Dermis microvascular lymphatic vessel endothelial cell (primary cell): ENCODE results near the gene TEAD2. TPM values are rescaled to one million over a fixed set of nuclear protein-coding genes. Genes with fewer than 3 reads are reported as not detected.

Source experiments
- DNase-seq, 2 donors: peaks; one replicate each; pipeline versions ENCODE4 v3.0.0 to v3.0.0-alpha.2; 2010; ENCODE audit warnings: low read depth in 2 of 2
- total RNA-seq: library from RNA; depleted of rRNA; stranded (reverse); fragments of >200 nt; gene quantifications from 2 replicates; pipeline ENCODE4 v1.2.1, GENCODE V29; 2014

TEAD2 gene
- total RNA-seq = 57.4 and 72.2 TPM in 2 replicates

- DNase-seq = peak; percentile 46 to 80
Measured at GRCh38 chr19:49362048-49362928, at the start of gene TEAD2. Gene TEAD2 (minus strand): TSS chr19:49362416. CDS start chr19:49360075, 2,341 bp downstream.

DNA sequence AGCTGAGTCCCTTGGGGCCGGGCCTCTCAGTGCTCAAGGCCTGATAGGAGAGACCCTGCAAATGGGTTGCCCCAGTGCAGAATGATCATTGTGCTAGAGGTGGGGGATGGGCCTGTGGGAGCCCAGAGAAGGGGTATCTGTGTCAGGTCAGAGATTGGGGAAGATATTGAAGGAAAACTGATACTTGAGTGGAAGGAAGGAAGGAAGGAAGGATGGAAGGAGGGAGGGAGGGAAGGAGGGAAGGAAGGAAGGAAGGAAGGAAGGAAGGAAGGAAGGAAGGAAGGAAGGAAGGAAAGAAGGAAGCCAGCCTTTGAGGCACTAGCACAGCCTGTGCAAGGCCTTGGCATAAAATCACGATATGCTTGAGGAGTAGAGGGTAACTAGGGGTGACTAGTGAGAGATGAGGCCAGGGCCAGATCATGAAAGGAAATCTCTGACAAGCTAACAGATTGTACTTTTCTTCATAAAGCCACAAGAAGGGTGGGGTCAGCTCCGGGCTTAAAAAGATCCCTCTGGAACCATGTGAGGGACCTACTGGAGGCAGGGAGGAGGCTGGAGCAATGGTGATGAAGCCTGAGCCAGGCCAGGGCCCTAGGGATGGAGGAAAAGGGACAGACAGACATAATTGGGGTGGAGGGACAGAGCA is 49.6 kb upstream of the TEAD2 start:
- no peak for DNase-seq

GRCh38 chr19:49409441-49410029 is 47.3 kb upstream of the TEAD2 start:
- DNase-seq = no peak

GRCh38 chr19:49408816-49409440 is 46.7 kb upstream of the TEAD2 start:
- no peak for DNase-seq

GRCh38 chr19:49407482-49408015 is 45.3 kb upstream of the TEAD2 start:
- DNase-seq = no peak

- no peak for DNase-seq
Measured at GRCh38 chr19:49407079-49407478, 44.9 kb upstream of the TEAD2 start.

- no peak for DNase-seq
Measured at GRCh38 chr19:49403404-49404187, 41.4 kb upstream of the TEAD2 start.

GRCh38 chr19:49400029-49400428 is 37.8 kb upstream of the TEAD2 start:
- DNase-seq = no peak

GRCh38 chr19:49398931-49399330 is 36.7 kb upstream of the TEAD2 start:
- no peak for DNase-seq

DNA sequence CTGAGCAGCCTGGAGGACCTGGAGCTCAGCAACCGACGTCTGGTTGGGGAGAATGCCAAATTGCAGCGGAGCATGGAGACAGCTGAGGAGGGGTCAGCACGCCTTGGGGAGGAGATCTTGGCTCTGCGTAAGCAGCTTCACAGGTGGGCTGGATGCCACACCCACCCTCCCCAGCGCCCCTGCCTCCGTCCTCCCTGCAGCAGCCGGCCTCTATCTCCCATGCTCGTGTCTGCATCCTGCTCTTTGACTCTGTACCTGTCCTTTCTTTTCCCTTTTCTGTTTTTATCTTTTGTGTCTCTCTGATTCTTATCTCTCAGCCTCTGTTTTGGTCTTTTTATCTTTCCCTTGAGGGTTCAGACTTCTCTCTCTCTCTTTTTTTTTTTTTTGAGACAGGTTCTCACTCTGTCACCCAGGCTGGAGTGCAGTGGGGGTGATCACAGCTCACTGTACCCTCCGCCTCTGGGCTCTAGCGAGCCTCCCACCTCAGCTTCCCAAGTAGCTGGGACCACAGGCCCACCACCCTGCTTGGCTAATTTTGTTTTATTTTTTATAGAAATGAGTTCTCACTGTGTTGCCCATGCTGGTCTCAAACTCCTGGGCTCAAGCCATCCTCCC is 35.9 kb upstream of the TEAD2 start:
- DNase-seq = no peak

- no peak for DNase-seq
Measured at GRCh38 chr19:49396738-49397505, 34.7 kb upstream of the TEAD2 start.

DNA sequence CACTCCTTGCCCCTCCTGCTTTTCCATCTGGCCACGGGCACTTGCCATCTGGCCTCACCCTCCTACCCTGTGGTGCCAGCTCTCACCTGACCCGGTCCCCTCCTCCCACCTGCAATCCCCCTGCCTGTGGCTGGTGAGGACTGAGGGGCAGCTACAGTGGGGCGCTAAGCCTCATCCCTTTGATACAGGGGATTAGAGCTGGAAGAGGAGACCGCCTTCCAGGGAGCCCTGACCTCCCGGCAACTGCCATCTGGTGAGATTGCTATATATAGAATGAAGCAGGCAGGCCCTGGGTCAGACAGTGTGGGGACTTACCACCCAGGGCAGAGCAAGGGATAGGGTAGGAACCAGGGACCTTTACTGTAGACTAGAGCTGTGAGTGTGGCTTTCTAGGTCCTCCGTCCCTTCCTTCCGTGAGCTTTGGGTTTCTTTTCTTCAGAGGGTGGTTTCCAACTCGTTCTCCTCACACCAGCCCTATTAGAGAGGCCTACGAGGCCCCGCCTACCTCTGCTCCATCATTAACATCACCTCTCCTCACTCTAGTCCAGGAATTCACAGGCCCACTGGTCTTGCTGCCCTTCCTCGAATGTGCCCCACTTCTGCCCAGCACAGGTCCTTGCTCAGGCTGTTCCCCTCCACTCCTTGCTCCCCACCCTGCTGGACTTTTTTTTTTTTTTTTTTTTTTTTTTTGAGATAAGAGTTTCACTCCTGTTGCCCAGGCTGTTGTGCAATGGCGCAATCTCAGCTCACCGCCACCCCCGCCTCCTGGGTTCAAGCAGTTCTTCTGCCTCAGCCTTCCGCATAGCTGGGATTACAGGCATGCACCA is 33.6 kb upstream of the TEAD2 start:
- DNase-seq = no peak

GRCh38 chr19:49393881-49394280 is 31.7 kb upstream of the TEAD2 start:
- DNase-seq = no peak

- peak; percentile 40 to 71 for DNase-seq
Measured at GRCh38 chr19:49391581-49392399, 29.6 kb upstream of the TEAD2 start.

GRCh38 chr19:49390929-49391359 is 28.7 kb upstream of the TEAD2 start:
- DNase-seq = no peak

DNA sequence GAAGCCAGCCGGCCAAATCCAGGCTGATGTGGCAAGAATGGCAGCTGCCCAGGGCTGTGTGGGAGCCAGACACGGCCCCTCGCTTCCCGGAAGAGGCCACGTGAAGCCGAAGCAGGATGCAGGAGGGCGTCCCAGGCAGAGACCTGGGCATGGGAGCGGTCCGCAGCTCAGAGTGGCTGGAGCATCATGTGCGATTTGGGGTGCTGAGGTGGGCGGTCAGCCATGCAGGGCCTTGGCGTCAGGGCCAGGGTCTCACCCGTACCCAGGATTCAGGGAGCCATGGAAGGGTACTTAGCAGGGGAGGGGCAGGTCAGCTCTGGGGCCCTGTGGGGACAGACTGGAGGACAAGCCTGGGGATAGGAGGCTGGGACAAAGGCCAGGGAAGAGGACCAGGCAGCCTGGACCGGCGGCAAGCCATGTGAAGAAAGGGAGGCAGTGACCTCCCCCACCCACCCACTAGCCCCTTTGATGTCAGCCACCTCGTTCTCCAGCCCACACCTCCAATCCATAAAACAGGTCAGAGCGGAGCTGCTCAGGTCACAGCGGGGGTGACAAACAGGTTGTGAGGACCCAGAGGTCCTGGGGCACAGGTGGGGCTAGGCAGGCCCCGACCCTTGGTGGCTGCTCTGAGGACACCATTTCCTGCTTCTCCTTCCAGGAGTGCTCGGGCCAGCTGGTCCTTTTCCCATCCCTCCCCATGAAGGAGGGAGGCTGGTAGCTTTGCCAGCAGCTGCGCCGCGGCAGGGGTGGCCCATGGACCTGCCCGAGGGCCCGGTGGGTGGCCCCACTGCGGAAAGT is 28.1 kb upstream of the TEAD2 start:
- no peak for DNase-seq

- no peak for DNase-seq
Measured at GRCh38 chr19:49389406-49389805, 27.2 kb upstream of the TEAD2 start.
